ENCODE data around the gene TSPAN18. TPM values are rescaled to one million over a fixed set of nuclear protein-coding genes. Genes with fewer than 3 reads are reported as not detected.
A peak's percentile ranks its signal among the peaks of the same experiment; 100 is the strongest.

Gene TSPAN18
- total and polyA plus RNA-seq, 2 of the 8 experiments (the other 6 are each of a cell fraction or from before 2014, with no cell fraction given): 5.2 to 10.2 TPM

GRCh38 chr11:44911029-44911814, 184.5 kb downstream of the TSPAN18 start (continued):
- TF ChIP-seq RBBP5 (IDR thresholded peaks at IDR 0.05; ENCODE audit: borderline replicate concordance, low read depth, low read length): 0 out of 2 replicates have a peak, but pooled peaks have one; percentile 24
- no peak for TF ChIP-seq CHD2 (IDR thresholded peaks at IDR 0.05; ENCODE audit: low read length)
